EL (cell line): ENCODE data around the gene IQCC.

Experiments used
- DNase-seq: peaks from one replicate; pipeline ENCODE4 v3.0.0-alpha.2; 2016

IQCC gene

DNA sequence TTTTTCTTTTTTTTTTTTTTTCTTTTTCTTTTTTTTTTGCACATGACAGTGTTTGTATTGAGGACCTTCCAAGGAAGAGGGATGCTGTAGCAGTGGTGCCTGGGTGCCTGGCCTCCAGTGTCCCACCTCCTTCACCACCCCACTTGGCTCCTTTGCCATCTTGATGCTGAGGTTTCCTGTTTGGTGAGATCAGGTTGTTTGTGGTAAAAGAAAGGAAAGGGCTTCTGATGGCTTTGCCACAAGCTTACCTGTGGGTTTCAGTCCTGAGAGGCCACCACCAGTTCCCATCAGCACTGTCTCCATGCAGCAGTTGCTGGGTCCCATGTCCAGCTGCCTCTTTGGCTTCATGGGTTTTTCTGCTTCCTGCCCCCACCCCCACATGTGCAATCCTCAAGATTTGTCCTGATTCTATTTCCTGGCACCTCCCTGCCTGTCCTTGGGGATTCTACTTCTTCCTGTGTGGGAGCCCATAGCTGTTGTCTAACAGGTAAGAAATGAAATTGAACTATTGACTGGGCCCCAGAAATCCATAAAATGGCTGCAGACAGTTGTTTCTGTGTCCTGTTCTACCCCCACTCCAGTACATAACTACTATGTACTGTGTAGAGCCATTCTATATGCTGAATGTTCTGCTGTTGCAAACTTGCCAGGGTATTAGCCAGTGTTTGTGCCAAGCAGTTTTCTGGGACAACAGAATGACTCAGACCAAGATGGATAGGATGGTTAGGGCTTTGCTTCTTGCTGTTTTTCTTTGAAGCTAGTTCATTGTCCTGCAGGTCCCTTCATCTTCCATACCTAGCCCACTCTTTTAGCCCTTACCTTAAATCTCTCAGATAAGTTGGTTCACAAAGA, 9.3 kb upstream of the IQCC start:
- no peak for DNase-seq

- no peak for DNase-seq
These were observed 8.4 kb upstream of the IQCC start for GRCh38 chr1:32197074-32197473.

GRCh38 chr1:32197837-32198236, 7.6 kb upstream of the IQCC start:
- no peak for DNase-seq

DNA sequence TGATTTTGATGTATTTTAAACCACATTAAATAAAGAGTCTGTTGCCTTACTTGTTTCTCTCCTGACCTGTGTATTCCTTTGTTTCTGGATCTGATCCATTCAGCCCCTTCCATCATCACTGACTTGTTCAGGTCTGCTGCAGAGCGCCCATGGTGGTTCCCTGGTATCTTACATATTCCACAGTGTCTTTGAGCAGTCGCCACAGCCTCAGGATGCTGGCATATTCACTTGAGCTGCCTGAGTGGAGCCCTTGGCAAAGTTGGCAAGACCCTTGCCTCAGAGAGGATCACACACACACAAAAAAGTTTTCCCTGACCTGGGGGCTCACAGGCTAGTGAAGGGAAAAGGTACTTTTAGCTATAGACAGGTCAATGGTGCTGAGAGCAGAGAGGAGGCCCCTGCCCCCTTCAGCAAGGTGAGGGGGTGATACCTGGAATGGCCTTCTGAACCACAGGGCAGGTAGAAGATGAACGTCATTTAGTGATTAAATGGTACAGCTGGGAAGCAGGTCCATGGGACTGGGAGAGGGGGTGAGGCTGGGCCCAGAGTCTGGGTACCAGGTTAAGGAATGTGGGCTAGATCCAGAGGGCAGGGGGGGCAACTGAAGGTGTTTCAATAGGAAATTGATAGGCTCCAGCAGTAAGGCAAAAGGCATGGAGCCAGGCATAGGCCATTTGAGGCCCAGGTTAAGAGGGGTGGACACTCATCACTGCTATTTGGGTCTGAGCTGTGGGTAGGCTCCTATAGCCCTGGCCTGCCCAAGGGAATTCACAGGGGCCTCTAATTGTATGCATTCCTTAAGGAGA, 7.0 kb upstream of the IQCC start:
- no peak for DNase-seq

- no peak for DNase-seq
These were observed 6.3 kb upstream of the IQCC start for GRCh38 chr1:32199043-32199716.

DNA sequence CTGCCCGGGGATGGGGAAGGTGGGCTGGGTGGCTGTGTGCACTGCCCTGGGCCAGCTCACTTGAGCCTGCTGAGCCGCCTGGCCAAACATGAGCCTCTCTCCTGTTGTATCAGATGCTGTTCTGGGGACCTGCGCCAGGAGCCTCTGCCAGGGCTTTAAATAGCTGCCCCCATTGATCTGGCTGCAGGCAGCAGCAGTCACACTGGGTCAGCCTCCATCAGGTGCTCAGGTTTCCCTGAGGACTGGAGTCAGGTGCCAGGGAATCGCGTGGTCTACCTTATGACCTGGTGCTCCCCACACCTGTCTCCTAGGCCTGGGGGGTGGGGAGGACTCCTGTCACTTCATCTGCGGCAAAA, 5.8 kb upstream of the IQCC start:
- DNase-seq: no peak

GRCh38 chr1:32200226-32201010, 5.1 kb upstream of the IQCC start, which contains the start of gene CCDC28B:
Gene CCDC28B, plus strand, starts transcription at chr1:32200595. Its CDS starts 1,341 bp downstream, at chr1:32201936.
- peak; percentile 78 for DNase-seq

GRCh38 chr1:32201011-32201855, 4.2 kb upstream of the IQCC start:
- peak; percentile 64 for DNase-seq

DNA sequence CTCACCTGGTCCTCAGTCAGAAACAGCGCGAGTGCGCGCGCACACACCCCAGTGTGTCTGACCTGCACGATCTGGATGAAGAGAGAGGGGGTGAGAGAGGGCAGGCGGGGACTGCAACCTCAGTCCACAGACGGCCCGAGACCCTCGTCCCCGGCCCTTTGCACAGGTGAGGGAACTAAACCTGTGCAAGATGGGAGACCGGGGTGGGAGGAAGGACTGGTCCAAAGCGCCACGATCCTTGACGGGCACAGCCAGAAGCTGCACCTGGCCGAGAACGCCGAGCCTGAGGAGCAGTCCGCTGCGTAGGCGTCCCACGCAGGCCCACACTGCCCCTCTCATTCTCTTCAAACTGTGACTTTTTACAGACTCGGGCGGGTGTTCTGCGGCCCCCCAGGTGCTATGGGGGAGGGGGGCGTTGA, 519 bp upstream of the IQCC start:
- DNase-seq: no peak

- no peak for DNase-seq
These were observed 3.0 kb downstream of the IQCC start for GRCh38 chr1:32208469-32208868.

DNA sequence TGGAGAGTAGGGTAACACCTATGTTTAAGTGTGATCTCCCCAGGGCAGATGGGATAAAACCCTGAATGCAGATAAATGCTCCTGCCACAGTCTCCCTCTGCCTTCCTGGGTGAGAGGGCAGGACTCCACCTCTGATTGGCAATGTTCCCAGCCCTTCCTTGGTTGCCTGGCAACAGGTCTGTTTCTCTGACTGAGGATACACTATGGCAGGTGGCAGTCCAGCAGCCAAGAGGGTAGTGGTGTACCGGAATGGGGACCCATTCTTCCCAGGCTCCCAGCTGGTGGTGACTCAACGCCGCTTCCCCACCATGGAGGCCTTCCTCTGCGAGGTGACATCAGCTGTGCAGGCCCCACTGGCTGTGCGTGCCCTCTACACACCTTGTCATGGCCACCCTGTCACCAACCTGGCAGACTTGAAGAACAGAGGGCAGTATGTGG, 3.4 kb downstream of the IQCC start, which contains the start of gene DCDC2B:
Gene DCDC2B, plus strand, starts transcription at position 199 of the 438 bp plus-strand sequence. Its CDS starts 5 bp downstream, at position 204.
- DNase-seq: peak; percentile 44

DNA sequence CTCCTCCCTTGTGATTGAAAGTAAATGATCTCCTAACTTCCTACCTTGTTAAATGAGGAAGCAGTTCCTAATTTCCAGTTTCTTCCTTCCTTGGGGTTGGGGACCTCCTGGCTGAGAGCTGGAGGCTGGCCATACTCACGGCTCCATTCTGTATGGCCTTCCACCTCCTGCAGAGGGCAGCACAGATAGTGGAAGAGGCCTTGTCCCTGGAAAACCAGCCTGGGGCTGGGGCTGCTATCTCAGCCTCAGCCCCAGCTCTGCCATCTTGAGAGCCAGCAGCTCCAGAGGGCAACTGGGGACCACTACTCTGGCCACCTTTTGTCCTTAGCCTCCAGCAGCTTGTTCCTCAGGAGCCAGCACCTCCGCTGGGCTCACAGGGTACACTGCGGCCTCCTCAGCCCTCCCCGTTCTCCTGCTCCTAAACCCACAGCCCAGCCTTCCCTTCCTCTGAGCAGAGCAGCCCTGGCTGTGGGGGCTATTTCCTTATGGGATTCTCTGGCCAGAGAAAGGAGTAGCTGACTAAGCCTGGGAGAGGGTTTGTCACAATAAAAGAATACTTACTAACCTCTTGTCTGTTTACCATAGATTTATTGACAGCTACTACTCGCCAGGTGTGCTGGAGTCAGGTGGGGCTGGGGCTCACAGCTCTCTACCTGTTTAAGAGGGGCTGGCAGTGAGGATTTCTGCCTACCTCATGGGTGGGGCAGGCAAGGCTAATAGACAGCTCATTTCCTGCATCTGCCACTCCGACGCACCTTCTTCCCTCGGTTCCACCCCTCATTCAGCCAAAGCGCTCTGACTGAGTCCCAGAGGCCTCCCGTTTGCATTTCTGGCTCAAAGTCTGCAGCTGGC, 10.4 kb downstream of the IQCC start:
- DNase-seq: peak; percentile 68

- DNase-seq: no peak
These were observed 11.1 kb downstream of the IQCC start for GRCh38 chr1:32216566-32216965.

DNA sequence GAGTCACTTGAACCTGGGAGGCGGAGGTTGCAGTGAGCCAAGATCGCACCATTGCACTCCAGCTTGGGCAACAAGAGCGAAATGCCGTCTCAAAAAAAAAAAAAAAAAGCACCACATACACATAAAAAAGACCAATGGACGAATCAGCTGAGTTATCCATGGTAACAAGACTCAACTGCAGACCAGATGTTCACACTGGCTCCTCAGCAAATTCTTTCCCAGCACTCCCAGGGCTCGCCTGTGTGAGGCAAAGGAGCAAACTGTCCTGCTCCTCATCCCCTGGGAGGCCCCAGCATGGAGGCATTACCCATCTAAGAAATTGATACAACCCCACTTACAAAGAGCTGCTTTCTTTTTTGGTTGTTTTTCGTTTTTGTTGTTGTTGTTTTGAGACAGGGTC, 13.6 kb downstream of the IQCC start:
- DNase-seq: no peak

DNA sequence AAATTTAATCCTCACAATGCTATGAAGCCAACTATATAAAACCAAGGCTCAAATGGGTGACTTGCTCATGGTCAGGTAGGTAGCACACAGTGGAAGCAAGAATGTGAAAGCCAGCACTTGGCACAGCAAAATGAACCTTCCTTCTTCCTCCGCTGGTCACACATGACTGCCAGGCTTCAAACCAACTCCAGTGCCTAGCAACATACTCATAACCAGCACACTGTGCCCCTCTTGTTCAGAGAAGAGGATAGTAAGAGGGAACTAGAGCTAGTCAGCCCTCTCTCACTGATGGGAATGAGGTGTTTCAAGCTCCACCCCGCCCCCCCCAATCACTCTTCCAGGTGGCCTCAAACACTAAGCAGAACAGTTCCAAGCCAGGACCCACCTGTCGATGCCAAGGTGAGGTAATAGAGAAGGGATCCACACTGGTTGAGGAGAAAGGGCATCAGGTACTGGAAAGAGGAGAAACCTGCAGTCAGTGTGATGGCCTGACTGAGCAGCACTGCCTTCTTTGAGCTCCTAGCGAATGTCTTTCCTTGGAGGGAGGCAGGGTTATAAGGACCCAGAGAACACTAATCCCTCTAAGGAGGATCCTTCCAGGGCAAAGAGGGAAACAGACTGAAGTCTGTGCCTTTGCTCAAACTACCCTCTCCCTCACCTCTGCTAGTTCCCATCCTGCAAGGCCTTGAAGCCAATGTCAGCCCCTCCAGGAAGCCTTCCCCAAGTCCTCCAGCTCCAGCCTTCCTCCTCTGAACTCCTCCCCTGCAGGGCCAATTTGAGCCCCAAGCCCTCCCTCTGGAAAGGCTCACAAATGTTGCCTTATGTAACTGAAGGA, 15.5 kb downstream of the IQCC start:
- no peak for DNase-seq

- DNase-seq: no peak
These were observed 16.1 kb downstream of the IQCC start for GRCh38 chr1:32221581-32221979.

GRCh38 chr1:32221980-32222755, 16.7 kb downstream of the IQCC start, which contains the start of the genes EIF3I and TMEM234:
Gene EIF3I, plus strand, starts transcription at chr1:32222407. Its CDS starts 35 bp downstream, at chr1:32222442.
Gene TMEM234, minus strand, starts transcription at chr1:32222353. Its CDS starts 31 bp downstream, at chr1:32222322.
- DNase-seq: peak; percentile 91

GRCh38 chr1:32223683-32224082, 18.2 kb downstream of the IQCC start:
- DNase-seq: no peak
